C4-2B (cell line): ENCODE results near the gene DEGS1.

Source experiments
- CTCF ChIP-seq: fragments of 450-650 bp; conservative IDR thresholded peaks from 2 replicates; pipeline ENCODE4 v1.5.1; 2017; ENCODE audit warnings: mild to moderate bottlenecking
- ZFX ChIP-seq: fragments of 450-650 bp; IDR thresholded peaks from 2 replicates; pipeline ENCODE4 v1.6.1; 2017

GRCh38 chr1:224201853-224202252 is 18.8 kb downstream of the DEGS1 start:
- TF ChIP-seq CTCF (no peak), ZFX (no peak)
